CD8-positive, alpha-beta memory T cell (primary cell): Measurements from ENCODE around the gene CPNE4. TPM values are rescaled to one million over a fixed set of nuclear protein-coding genes. Genes with fewer than 3 reads are reported as not detected.

ENCODE experiments used
- CTCF ChIA-PET: fragments of 350-600 bp; sonication (Branson Sonifier 250); formaldehyde crosslinking; loops from one replicate; lab custom pipeline; 2021; ENCODE audit warnings: antibody characterized with exemption; lab: Charles Lee
- POLR2A ChIA-PET: fragments of 350-600 bp; sonication (Branson Sonifier 250); formaldehyde crosslinking; loops from one replicate; lab custom pipeline; 2021; ENCODE audit warnings: antibody characterized with exemption; lab: Charles Lee
- DNase-seq, 5 donors: peaks; one replicate each; pipeline versions ENCODE4 v3.0.0 to v3.0.0-alpha.2; 2020 to 2022; ENCODE audit warnings: mixed read lengths in 1 of 5
- H3K27ac ChIP-seq: one replicate; pipeline ENCODE4 v1.7.0; 2013; ENCODE audit warnings: low read depth, mild to moderate bottlenecking, low read length, moderate library complexity
- H3K27me3 ChIP-seq: 2 replicates; pipeline ENCODE4 v1.7.0; 2013; ENCODE audit warnings: low read length, mild to moderate bottlenecking; ENCODE audit not compliant: insufficient read depth, poor library complexity, severe bottlenecking
- H3K36me3 ChIP-seq: 2 replicates; pipeline ENCODE4 v1.7.0; 2013; ENCODE audit warnings: mild to moderate bottlenecking, low read length, moderate library complexity; ENCODE audit not compliant: insufficient read depth
- H3K4me1 ChIP-seq: 2 replicates; pipeline ENCODE4 v1.7.0; 2013; ENCODE audit warnings: mild to moderate bottlenecking, low read length, moderate library complexity; ENCODE audit not compliant: insufficient read depth
- H3K4me3 ChIP-seq: 2 replicates; pipeline ENCODE4 v1.7.0; 2013; ENCODE audit warnings: mild to moderate bottlenecking, low read length
- H3K9me3 ChIP-seq: 2 replicates; pipeline ENCODE4 v1.7.0; 2013; ENCODE audit warnings: mild to moderate bottlenecking, low read length
- H3K27ac Mint-ChIP-seq, 8 donors: one replicate each; pipeline ENCODE4 v1.8.0; 2020 to 2021; ENCODE audit warnings: mixed read lengths in 8 of 8, mild to moderate bottlenecking in 6 of 8, inconsistent platforms in 3 of 8, moderate library complexity in 3 of 8
- H3K27me3 Mint-ChIP-seq, 2 donors: one replicate each; pipeline ENCODE4 v1.8.0; 2020 to 2021; ENCODE audit warnings: mixed read lengths in 2 of 2, mild to moderate bottlenecking in 1 of 2, moderate library complexity in 1 of 2
- H3K36me3 Mint-ChIP-seq, 3 donors: one replicate each; pipeline ENCODE4 v1.8.0; 2020 to 2021; ENCODE audit warnings: mixed read lengths in 3 of 3, inconsistent platforms in 1 of 3, mild to moderate bottlenecking in 1 of 3
- H3K4me1 Mint-ChIP-seq, 3 donors: one replicate each; pipeline ENCODE4 v1.8.0; 2020 to 2021; ENCODE audit warnings: mixed read lengths in 3 of 3, inconsistent platforms in 1 of 3, mild to moderate bottlenecking in 1 of 3
- H3K4me3 Mint-ChIP-seq, 7 donors: one replicate each; pipeline ENCODE4 v1.8.0; 2020 to 2021; ENCODE audit warnings: mixed read lengths in 7 of 7, mild to moderate bottlenecking in 6 of 7, moderate library complexity in 4 of 7, inconsistent platforms in 2 of 7
- H3K9me3 Mint-ChIP-seq, 5 donors: one replicate each; pipeline ENCODE4 v1.8.0; 2020 to 2022; ENCODE audit warnings: mixed read lengths in 5 of 5, mild to moderate bottlenecking in 3 of 5, moderate library complexity in 2 of 5, inconsistent platforms in 1 of 5
- polyA plus RNA-seq: library from polyadenylated mRNA; unstranded; fragments of 300-500 nt; fragmentation: Illumina TruSeq; gene quantifications from one replicate; pipeline ENCODE4 v1.2.3, GENCODE V29; 2021
- total RNA-seq, 2 experiments: library from RNA; stranded (reverse); gene quantifications; one replicate each; pipeline ENCODE4 v1.2.3, GENCODE V29; 2021

The CPNE4 gene
- total and polyA plus RNA-seq, 3 experiments from 2014 or later = not detected

DNA sequence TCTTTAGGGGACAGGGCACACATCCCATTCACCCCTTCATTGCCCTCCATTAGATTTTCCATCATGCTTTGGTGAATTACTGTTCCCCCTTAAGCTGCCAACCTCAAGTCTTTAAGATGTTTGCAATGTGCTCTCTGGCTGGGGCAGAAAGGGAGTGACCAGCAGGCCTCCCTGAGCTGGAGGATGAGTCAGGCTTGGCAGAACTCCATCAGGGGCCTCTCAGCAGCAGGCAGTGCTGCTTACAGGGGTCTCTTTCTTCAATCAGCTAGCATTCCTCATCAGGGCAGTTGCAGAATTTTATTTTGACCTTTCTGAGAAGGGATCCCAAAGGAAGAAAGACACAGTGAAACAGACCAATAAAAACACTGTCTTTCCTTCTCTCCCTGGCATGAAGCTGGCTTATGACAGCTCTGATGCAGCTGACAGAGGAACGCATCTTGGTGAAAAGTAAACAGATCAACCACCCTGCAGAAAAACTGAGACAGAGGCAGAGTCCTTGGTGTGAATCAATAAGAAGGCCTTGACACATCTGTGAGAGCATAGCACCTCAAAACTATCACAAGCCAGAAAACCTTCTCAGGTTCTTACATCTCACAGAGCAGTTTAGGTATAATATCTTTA, 443.3 kb downstream of the CPNE4 start:
- H3K4me3 ChIP-seq = no peak overlapping the region
- ChIA-PET POLR2A (no interaction called here), CTCF (no interaction called here)
- Mint-ChIP-seq H3K36me3 (no peaks in the 10 kb centered on the region), H3K27ac (no peak overlapping the region), H3K9me3 (no peaks in the 10 kb centered on the region), H3K4me1 (no peaks in the 10 kb centered on the region), H3K27me3 (peaks cover 8 to 31% of the 10 kb centered on the region in 2 donors), H3K4me3 (no peak overlapping the region)
- H3K4me1 ChIP-seq = no peaks in the 10 kb centered on the region
- H3K9me3 ChIP-seq = no peaks in the 10 kb centered on the region
- DNase-seq = no peak
- H3K27ac ChIP-seq = no peak overlapping the region
- no peaks in the 10 kb centered on the region for H3K36me3 ChIP-seq
- no peaks in the 10 kb centered on the region for H3K27me3 ChIP-seq

DNA sequence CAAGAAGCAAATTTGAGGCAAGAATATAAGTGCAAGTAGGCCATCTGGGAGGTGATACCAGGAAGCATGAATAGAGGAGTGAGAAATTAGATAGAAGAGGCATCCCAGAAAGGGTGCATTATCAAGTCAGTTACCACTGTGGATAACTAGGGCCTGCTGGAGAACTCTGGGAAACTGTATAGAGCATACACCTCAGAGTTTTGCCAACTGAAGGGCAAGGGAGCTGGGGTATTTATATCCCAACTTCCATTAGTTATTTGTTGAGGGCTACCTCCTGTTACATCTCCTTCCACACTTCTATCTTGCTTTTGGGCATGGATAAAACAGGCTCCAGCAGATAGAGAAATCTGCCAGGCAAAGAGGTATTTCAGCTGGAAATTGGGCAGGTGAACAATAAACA, 448.5 kb downstream of the CPNE4 start:
- DNase-seq = no peak
- no peak overlapping the region for H3K4me3 ChIP-seq
- CTCF ChIA-PET = no interaction called here
- POLR2A ChIA-PET = no interaction called here
- H3K27ac ChIP-seq = no peak overlapping the region
- H3K36me3 ChIP-seq = no peaks in the 10 kb centered on the region
- H3K4me1 Mint-ChIP-seq = no peaks in the 10 kb centered on the region
- H3K9me3 ChIP-seq = no peaks in the 10 kb centered on the region
- H3K36me3 Mint-ChIP-seq = no peaks in the 10 kb centered on the region
- H3K9me3 Mint-ChIP-seq = no peaks in the 10 kb centered on the region
- H3K4me1 ChIP-seq = no peaks in the 10 kb centered on the region
- no peak overlapping the region for H3K27ac Mint-ChIP-seq
- H3K27me3 ChIP-seq = no peaks in the 10 kb centered on the region
- H3K27me3 Mint-ChIP-seq = peaks cover 3 to 26% of the 10 kb centered on the region in 2 donors
- no peak overlapping the region for H3K4me3 Mint-ChIP-seq

DNA sequence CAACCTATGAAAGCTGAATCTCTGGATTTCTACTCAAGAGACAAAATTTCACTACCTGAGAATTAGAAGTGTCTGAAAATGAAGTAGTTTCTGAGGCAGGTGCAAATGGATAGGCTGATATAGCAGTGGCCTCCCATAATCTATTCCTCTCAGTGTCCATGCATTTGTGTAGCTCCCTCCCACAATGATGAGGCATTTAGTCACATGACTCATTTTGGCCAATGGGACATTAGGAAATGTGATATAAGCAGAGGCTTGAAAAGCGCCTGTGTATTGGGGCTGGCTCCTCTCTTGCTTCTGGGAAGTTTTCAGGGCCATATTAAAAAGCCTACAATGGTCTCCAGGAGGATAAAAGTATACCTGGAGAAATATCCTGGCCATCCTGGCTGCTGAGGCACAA, 452.4 kb downstream of the CPNE4 start:
- Mint-ChIP-seq H3K36me3 (no peaks in the 10 kb centered on the region), H3K9me3 (no peaks in the 10 kb centered on the region), H3K27me3 (peaks cover 3 to 10% of the 10 kb centered on the region in 2 donors), H3K4me3 (no peak overlapping the region), H3K27ac (no peak overlapping the region), H3K4me1 (no peaks in the 10 kb centered on the region)
- Histone ChIP-seq H3K4me1 (no peaks in the 10 kb centered on the region), H3K36me3 (no peaks in the 10 kb centered on the region), H3K27me3 (no peaks in the 10 kb centered on the region), H3K4me3 (no peak overlapping the region), H3K27ac (no peak overlapping the region), H3K9me3 (no peaks in the 10 kb centered on the region)
- CTCF ChIA-PET = no interaction called here
- POLR2A ChIA-PET = no interaction called here
- no peak for DNase-seq

DNA sequence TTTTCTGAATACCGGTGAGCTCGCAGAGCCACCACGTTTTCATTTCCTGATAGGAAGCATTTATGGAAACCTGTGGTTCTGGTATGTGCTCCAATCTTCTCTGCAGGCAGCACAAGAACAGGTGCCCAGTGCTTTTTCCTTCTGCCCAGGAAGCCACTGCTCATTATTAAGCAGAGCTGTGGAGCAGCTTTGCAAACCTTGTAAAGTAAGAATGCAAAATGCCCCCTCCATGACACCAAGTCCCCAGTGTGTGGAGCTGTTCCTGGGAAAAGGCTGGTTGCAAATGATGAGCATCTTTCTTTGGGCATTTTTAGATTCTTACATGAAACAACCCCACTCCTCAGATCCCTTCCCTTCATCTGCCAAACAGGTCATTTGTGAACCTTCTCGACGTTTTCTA, 466.4 kb downstream of the CPNE4 start:
- no peaks in the 10 kb centered on the region for H3K9me3 ChIP-seq
- no peaks in the 10 kb centered on the region for H3K36me3 ChIP-seq
- no peaks in the 10 kb centered on the region for H3K9me3 Mint-ChIP-seq
- no peaks in the 10 kb centered on the region for H3K4me1 ChIP-seq
- no peak overlapping the region for H3K4me3 Mint-ChIP-seq
- H3K27ac Mint-ChIP-seq = no peak overlapping the region
- ChIA-PET CTCF (no interaction called here), POLR2A (no interaction called here)
- H3K27me3 ChIP-seq = no peaks in the 10 kb centered on the region
- no peaks in the 10 kb centered on the region for H3K36me3 Mint-ChIP-seq
- H3K27me3 Mint-ChIP-seq = peaks cover 12 to 25% of the 10 kb centered on the region in 2 donors
- H3K4me1 Mint-ChIP-seq = no peaks in the 10 kb centered on the region
- H3K4me3 ChIP-seq = no peak overlapping the region
- DNase-seq = no peak
- H3K27ac ChIP-seq = no peak overlapping the region

DNA sequence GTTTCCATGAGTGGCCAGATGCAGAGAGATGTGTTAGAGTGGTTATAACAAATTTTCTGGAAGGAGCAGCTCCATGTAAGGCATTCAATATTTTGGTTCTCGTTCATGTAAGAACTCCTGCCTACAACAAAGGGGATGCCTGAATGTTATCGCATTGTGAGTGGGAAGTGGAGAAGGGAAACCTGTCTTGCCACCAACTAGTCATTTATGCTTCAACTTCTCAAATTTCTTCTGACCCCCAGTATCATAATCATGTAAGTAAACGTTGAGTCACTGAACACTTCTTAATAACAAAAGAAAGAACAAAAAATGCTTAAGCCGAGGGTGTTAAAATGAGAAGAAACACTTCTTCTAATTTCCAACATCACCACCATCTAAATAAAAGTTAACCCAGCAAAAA, 470.0 kb downstream of the CPNE4 start:
- Histone ChIP-seq H3K27ac (no peak overlapping the region), H3K36me3 (no peaks in the 10 kb centered on the region), H3K9me3 (no peaks in the 10 kb centered on the region), H3K4me1 (no peaks in the 10 kb centered on the region), H3K4me3 (no peak overlapping the region), H3K27me3 (no peaks in the 10 kb centered on the region)
- Mint-ChIP-seq H3K27ac (no peak overlapping the region), H3K27me3 (peaks cover 23 to 43% of the 10 kb centered on the region in 2 donors), H3K4me3 (no peak overlapping the region), H3K4me1 (no peaks in the 10 kb centered on the region), H3K36me3 (no peaks in the 10 kb centered on the region), H3K9me3 (no peaks in the 10 kb centered on the region)
- ChIA-PET CTCF (no interaction called here), POLR2A (no interaction called here)
- DNase-seq = no peak

DNA sequence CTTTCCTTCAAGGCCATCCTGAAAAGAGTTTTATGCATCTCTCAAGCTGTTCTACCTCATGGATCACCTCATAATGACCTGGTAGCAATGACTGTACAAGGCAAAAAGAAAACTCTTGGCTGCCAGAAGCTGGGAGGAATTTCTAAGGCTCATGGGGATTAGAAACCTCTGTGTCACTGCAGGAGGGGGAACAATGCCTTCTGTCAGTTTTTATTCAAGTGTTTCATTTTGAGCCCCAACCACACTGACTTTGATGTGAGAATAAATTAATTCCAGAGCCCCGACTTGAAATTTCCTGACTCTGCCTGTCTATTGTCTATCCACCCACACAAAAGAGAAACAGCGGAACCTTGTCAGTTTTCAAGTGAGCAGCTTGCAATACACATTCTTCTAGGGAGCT, 473.3 kb downstream of the CPNE4 start:
- Mint-ChIP-seq H3K4me3 (no peak overlapping the region), H3K27me3 (peaks cover 23 to 59% of the 10 kb centered on the region in 2 donors), H3K27ac (no peak overlapping the region), H3K36me3 (no peaks in the 10 kb centered on the region), H3K4me1 (no peaks in the 10 kb centered on the region), H3K9me3 (no peaks in the 10 kb centered on the region)
- ChIA-PET POLR2A (no interaction called here), CTCF (no interaction called here)
- no peak for DNase-seq
- Histone ChIP-seq H3K9me3 (no peaks in the 10 kb centered on the region), H3K27me3 (no peaks in the 10 kb centered on the region), H3K36me3 (no peaks in the 10 kb centered on the region), H3K4me1 (no peaks in the 10 kb centered on the region), H3K4me3 (no peak overlapping the region), H3K27ac (no peak overlapping the region)

DNA sequence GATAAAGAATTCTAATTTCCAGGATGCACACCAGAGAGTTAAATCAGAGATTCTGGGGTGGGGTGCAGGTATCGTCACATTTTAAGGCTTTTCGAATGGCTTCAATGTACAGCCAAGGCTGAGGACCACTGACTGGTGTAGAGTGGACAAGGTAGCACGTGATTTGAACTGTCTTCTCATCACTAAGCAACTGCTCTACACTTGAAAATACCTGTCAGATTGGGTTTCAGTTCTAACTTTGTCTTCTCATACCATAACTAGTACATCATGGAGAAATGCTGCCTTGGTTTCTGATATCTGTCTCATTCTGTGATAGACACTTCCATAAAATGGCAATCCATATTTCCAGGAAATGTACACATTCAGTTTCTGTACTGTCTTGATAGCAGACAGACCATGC, 474.0 kb downstream of the CPNE4 start:
- Mint-ChIP-seq H3K27ac (no peak overlapping the region), H3K4me3 (no peak overlapping the region), H3K27me3 (peaks cover 20 to 56% of the 10 kb centered on the region in 2 donors), H3K4me1 (no peaks in the 10 kb centered on the region), H3K36me3 (no peaks in the 10 kb centered on the region), H3K9me3 (no peaks in the 10 kb centered on the region)
- CTCF ChIA-PET = no interaction called here
- no peaks in the 10 kb centered on the region for H3K36me3 ChIP-seq
- POLR2A ChIA-PET = no interaction called here
- no peak overlapping the region for H3K27ac ChIP-seq
- no peaks in the 10 kb centered on the region for H3K27me3 ChIP-seq
- H3K4me1 ChIP-seq = no peaks in the 10 kb centered on the region
- H3K9me3 ChIP-seq = no peaks in the 10 kb centered on the region
- no peak for DNase-seq
- no peak overlapping the region for H3K4me3 ChIP-seq

DNA sequence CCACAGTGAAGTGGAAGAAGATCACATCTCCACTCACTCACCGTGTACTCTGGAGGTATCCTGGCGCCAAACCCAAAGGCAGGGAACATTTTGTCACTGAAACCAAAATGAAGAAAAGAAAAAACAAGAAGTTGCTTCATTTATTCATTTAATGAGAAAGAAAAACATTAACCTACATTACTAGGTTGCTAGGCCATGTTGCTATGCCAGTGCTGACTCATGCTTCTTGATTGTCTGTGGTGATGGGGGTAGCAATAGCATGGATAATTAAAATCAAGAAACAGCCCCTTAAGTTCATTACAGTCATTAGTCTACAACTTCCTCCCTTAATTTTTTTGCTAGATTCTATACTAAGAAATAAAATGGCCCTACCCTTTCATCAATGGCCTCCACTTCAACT, 479.4 kb downstream of the CPNE4 start:
- Histone ChIP-seq H3K4me1 (no peaks in the 10 kb centered on the region), H3K4me3 (no peak overlapping the region), H3K27ac (no peak overlapping the region), H3K9me3 (no peaks in the 10 kb centered on the region), H3K27me3 (no peaks in the 10 kb centered on the region), H3K36me3 (no peaks in the 10 kb centered on the region)
- Mint-ChIP-seq H3K27me3 (peaks cover 6 to 31% of the 10 kb centered on the region in 2 donors), H3K9me3 (no peaks in the 10 kb centered on the region), H3K4me1 (no peaks in the 10 kb centered on the region), H3K36me3 (no peaks in the 10 kb centered on the region), H3K27ac (no peak overlapping the region), H3K4me3 (no peak overlapping the region)
- CTCF ChIA-PET = no interaction called here
- DNase-seq = no peak
- POLR2A ChIA-PET = no interaction called here
